Endometrial microvascular endothelial cells (primary cell): ENCODE results near the gene MMP24. TPM values are rescaled to one million over a fixed set of nuclear protein-coding genes. Genes with fewer than 3 reads are reported as not detected.
"Not testable (repeated sequence)": the region's sequence is repeated elsewhere in the genome, so short reads cannot be mapped to it uniquely, and the experiment has no call there.

ENCODE experiments used
- in situ Hi-C: cut with HindIII; loops from 2 replicates; pipeline ENCODE4 v1.10.0; 2017; ENCODE audit warnings: low sequenced_read_pairs, low pct_unique_long_range_greater_than_20kb; ENCODE audit errors: inconsistent ontology term
- total RNA-seq: library from RNA; depleted of rRNA; stranded (reverse); fragments of >200 nt; gene quantifications from one replicate; pipeline ENCODE4 v1.2.3, GENCODE V29; 2015; ENCODE audit errors: inconsistent ontology term

The MMP24 gene
- total RNA-seq, 1 donor from 2014 or later, result 0.09 TPM

DNA sequence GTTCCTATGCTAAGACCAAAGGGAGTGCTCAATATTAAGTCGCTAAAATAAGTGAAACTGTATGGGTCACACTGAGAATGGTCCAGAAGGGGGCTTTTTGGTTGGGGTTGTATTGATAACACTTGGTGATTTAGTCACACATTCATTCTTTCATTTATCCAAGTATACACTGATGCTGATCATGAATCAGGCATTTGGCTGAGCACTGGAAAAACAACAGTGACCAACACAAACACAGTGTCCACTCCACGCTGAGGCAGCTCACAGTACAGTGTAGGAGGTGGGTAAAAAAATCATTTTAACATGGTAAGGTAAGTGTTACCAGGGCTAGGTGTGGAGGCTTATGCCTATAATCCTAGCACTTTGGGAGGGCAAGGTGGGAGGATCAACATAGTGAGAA is 74.9 kb downstream of the MMP24 start:
- in situ Hi-C loops, result no loop called here

DNA sequence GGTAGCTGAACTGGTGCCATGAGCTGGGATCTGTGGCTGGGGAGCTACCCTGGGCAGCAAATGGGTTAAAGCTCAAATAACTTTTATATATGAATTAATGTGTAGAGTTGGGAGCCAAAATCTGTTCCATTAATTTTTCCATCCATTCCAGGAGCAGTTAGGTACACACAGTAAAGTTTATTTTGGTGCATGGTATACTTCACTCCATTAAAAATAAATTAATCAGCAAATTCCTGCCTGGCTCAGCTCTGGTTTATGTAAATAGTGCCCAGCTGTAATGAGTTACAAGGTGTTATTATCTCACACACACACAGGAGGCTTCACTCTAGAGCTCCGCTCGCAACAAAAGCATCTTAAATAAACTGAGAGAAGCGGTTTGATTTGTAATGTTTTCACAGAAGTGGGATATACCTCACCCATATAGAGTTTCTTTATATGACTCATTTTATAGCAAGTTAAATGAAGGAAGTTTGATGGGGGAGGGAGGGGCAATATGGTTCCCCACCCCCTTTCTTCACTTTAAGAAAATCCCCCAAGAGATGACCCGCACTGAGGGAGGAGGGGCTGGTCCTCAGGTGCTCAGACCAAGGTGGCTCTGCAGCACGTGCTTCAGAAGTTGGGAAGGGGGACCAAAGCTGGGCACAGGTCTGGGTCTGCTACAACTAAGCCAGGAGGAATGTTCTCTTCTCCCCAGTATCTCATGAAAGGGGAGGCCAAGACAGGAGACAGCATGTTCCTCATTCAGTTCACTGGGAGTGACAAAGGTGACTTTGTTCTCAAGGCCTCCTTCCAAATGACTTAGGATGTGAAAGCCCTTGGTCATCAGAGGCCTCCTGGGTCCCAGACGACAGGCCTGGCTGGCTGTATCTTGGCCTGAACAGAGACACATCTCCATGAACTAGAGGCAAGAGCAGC is 76.2 kb downstream of the MMP24 start:
- in situ Hi-C loops, result no loop called here

DNA sequence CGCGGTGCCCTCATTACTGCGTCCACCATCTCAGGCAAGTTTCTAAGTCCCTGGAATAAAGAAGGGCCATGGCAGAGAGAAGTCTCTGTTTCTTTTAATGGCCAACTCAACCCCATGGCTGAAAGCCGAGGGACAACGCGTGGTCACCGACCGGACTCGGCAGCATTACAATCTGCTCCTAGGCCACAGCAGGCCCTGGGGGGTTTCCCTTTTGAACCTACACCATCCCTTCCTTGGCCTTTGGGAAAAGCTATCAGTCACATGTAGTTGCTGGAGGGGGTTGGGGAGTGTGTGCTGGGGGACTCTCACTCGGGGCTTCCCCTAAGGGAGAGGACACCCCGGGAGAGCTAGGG is 76.9 kb downstream of the MMP24 start:
- in situ Hi-C loops, result no loop called here

DNA sequence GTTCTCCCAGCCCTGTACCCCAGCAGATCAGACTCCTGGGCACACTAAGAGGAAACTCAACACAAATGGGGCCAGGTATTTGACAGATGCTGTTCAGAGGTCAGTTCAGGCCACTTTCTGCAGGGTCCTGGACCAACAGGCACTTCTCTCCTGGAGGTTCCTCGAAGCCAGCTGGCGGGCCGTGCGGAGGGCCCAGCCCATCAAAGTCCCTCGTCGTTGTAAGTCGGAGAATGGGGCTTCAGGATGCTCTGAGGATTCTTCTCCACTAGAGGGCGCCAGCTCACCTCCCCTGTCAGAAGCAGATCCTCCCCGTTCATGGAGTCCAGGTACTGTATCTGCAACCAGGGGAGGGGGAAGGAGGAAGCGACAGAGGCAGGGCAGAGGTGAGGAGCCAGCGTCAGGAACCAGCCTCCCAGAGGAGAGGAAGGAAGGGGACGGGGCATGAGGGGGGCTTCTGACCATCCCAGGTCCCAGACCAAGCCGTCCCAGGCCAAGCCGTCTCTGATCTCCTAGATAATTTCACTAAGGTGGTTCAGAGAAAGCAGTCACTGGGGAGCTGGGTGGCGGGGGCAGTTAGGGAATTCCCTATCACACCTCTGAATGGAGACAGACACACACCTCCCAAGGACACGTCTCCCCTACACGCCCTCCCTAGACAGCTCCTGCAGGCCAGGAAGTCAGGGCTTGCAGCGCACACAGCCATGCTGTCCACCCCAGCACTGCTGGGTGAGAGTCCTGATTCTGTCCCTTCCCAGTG is 77.4 kb downstream of the MMP24 start:
- in situ Hi-C loops, result no loop called here

DNA sequence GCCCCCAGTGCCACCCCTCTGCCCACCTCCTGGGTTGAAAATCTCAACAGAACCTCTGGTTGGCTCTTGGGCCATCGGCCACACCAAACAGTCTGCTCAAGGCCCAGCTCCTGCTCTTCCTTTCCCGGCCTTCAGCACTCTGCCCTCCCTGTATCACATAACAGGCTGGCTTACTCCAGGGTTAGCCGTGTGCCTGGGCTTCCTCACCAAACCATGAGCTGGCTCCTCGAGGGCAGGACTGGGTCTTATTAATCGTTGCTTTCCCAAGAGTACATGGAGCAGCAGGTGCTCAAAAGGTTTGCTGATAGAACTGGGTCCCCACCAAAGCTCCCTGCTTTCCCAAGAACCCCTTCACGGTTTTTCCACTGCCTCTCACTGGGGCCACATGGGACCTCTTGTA is 78.5 kb downstream of the MMP24 start:
- in situ Hi-C loops, result no loop called here

DNA sequence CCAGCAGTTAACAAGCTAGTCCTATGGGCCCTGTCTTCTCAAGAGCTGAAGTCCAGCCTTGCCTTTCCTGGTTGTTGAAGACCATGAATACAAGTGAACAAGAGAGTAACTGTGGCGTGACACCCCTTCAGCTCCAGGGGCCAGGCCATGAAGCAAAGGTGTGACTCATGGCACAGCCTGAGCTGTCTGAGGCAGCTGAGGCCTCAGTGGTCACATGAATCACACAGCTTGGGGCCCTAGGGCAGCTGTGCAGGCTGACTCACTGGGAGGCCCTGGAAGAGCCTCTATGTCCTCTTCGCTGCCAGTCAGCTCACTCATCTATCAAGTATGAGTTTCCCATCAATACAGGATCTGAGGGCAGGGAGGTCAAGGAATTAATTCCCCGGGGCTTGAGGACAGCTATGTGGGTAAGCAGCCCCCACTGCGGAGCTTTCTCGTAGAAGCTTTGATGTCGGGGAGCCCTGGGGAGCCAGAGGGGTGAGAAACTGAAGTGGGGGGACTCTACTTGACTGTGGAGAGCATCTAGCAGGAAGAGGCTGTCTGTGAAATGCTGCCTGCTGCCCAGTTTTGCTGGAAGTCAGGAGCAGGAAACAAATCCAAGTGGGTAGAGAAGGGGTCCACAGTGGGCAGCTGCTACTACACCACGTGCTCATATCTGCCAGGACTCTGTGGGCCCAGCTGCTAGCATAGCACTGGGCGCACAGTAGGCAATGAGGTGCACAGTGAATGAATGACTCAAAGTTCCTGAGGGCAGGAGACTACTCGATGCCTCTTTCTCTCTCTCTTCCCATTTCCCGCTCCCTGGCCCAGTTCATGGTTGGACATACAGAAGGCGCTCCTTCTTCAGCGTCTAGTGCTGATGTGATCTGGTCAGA is 79.4 kb downstream of the MMP24 start:
- in situ Hi-C loops, result no loop called here

DNA sequence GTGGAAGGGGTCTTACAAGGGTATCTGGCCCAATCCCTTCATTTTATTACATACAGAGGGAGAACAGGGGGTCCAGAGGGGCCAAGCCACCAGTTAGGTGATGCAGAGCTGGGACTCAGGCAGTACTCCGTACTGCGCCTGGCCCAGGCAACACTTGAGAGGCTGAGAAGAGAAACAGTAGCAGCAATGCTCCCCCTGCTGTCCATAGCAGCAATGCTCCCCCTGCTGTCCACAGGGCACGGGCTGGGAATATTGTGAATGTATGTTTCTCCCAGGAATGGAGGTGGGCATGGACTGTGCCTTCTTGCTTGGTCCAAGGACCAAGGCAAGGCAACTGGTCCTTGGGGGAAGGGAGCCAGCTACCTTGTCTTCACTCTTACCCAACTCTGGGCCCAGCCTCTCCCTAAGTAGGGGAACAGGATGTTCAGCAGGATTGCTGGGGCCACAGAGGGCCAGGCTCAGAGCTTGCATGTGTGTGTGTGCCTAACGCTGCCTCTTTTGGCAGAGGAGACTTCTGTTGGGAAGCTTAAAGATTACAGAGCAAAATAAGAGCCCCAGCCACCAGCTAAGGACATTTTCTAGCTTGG is 80.5 kb downstream of the MMP24 start:
- in situ Hi-C loops, result no loop called here

DNA sequence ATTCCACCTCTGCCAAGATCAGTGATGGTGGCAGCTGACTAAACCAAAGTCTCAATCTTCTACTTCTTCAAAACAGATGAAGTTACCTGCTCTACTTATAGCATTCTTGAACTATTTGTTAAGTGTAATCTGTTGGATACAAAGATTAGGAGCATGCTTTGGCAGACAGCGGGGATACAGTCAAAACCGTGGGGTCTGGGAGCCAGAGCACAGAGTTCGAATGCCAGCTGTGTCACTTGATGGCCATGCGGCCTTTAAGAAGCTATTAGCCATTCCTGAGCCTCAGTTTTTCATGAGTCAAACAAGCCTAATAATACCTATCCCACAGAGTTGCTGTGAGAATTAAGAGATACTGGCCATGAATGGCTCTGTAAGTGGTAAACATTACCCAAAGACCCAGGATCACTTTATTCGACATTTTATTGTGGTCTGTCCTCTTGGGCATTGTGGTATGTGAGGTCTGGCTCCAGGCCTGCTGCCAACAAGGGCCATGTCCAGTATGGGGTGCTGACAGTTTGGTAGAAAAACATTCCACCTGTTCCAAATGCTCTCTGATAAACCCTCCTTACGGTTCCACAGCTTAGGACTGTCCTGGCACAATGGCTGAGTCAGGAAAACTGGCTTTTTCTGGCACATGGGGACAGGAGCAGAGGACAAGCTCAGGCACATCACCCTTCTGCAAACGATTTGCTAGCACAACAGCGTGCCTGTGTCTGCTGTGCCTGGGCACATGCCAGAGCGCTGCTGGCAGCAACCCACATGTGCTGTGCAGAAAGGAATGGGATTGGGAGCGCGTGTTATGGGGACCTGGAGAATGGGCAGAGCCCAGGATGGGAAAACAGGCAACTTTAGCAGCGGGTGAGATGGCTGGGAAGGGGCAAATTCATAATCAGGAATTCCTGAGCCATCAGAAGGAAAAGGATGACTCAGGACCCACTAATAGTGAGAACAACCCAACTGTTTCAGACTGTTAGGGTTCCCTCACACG is 81.5 kb downstream of the MMP24 start:
- in situ Hi-C loops, result no loop called here

DNA sequence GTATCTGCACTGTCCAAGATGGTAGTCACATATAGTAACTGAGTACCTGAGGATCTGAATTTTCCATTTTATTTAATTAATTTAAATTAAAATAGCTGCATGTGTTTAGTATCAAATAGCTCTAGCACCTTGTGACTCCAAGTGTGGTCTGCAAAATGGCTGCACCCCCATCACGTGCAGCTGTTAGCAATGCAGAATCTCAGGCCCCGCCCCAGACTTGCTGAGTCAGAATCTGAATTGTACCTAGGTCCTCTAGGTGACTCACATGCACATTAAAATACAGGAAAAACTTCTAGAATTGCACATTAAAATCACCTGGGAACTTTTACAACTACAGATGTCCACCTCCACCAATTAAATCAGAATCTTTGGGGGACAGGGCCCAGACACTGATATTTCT is 84.9 kb downstream of the MMP24 start:
- in situ Hi-C loops, result no loop called here

DNA sequence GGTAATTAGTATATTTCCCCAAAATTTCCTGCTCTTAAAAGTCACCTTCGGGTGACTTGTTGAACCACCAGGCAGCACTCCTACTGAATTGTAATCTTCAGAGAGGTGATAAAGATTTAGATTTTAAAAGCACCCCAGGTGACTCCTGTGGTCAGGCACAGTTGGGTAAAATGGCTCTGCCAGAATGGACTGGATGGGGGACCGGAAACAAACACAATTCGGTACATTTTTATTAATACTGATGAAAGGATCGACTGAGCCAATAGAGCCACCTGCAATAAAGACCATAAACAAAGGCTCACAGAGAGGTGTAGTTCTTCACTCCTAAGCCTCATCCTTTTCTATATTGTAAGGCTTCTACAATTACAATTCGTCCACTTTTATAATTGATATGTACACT is 85.3 kb downstream of the MMP24 start:
- in situ Hi-C loops, result no loop called here

DNA sequence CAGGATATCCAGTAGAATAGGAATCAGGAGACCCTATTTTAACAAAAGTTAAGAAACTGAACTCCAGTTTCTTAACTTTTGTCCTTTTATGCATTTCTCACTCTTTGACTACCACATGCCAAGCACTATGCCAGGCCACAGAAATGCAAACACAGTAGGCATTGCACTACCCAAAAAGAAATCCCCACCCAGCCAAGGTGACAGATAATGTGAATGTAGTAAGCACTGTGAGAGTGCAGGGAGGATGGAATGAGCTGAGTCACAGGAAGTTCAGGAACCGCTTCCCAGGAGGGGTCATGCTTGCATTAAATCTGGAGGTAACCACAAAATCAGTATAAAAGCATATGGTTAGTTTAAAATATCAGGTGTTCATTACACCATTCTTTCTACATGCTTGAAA is 85.8 kb downstream of the MMP24 start:
- in situ Hi-C loops, result no loop called here

DNA sequence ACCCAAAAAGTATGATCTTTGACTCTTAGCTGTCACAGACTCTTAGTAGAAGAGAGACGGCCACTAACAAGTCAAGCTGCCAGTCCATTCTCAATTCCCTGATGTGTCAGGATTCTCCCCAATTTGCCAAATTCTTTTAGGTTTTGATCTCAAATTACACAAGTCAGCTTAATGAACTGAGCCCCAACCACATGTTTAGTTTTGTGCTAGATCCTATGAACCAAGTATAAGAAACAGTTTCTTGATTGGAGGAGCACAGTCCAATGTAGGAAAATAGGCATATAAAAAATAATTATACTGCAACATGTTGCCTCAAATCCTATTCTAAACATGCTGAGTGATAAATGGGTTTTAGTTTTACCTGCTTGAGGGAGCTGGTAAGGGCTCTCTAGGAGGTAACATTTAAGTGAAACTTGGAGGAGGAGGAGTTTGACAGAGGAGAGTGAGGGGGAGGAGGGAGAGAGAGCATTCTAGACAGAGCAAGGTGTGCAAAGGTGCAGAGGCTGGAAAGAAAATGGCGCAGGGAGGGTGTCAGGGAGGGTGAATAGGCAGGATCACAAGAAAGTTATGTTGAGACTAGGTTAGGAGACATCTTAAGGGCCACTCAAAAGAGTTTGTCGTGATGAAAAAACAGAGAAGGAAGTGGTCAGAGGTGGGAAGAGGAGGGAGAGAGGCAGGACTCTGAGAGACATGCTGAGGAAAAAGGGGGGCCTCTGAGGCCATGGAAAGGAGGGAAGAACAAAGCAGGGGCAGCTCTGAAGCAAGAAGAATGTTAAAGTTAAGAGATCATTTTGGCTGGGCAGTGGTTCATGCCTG is 88.5 kb downstream of the MMP24 start:
- in situ Hi-C loops, result no loop called here

DNA sequence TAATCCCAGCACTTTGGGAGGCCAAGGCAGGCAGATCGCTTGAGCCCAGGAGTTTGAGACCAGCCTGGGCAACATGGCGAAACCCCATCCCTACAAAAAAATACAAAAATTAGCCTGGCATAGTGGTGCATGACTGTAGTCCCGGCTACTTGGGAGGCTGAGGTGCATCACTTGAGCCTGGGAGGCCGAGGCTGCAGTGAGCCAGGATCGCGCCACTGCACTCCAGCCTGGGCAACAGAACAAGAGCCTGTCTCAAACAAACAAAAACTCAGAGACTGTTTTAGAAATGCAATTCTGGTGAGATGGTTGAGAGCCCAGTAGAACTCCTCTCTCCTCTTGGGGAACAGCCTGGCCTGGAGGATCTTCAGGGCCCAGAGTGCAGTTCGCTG is 89.1 kb downstream of the MMP24 start:
- in situ Hi-C loops, result not testable (repeated sequence)

DNA sequence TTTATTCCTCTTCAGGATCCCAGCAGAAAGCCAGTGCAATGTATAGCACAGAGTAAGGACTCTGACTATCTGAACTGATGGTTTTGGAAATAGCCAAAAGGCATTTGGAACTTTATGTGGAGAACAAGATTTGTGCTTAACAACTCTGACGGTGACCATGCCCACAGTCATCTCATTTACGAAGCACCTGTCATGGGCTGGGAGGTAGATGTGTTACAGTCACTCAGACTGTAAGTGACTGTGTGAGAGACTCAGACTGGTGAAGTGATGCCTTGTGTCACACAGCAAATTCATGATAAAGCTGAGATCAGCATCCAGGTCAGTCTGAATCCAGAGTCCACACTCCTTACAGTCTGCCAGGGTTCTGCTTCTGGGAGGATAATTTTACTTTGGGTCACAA is 89.6 kb downstream of the MMP24 start:
- in situ Hi-C loops, result no loop called here

DNA sequence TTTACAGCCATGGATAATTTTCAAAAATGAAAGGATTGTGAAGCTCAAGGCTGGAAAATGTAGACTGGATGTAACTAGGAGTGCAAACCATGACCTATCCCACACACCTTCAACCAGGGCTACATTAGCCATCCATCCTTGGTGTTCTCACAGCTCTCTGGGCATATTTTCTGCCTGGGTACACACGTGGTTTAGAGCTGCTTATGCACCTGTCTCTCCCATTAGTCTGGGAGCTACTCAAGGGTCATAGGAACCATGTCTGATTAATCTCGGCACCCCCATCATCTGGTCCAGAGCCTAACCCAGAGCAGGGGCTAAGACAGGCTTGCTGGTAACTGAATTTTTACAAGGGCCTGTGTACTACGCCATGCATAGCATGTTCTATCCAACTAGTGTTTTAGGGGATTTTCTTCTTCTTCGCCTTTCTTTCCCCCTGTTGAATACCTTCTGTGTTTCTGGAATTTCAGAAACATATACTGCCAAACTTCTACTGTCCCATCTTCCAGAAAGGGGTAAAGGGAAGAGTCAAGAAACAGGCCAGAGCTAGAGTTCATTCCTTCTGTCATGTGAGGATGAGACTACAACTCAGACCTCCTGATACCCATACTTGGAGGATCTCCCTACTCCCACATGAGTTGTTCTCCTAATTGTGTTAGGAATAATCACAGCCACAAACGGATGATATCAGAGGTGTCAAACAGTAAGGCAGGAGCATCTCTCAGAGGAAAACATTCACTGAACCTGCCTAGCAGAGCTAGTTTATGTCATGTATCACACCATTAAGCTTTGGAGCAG is 91.1 kb downstream of the MMP24 start:
- in situ Hi-C loops, result no loop called here

DNA sequence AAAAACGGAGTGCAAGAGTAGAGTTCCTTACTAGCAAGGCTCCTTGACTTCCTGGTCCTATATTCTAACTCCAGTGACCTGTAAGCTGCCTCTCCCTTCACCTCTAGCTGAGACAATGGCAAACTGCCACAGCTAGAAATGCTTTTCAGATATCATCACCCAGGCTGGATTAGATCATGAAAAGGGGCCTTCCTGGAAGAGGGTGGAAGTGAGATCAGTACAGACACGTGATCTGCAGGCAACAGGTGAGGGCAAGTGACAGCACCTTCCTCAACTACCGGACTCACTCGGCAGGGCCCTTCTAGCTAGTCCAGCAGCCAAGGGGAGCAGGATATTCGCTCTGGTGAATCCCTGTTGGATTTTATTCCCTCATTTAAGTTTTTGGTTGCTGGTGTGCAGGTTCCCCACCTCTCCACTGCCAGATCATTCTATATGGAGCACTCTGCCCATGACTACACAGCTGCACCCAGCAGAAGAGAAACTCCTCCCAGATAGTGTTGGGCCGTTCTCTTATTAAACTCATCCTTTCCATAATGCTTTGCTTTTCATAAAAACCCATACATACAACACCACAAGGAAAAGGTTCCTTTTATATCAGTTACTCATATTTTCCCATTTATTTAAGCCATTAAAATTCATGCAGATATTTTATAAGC is 92.1 kb downstream of the MMP24 start:
- in situ Hi-C loops, result no loop called here
